Activated T-helper 9 cell treated with anti-CD3 and anti-CD28 coated beads, Interleukin-2, amount 50 U/mL, for 16 hours (primary cell): ENCODE data around the gene CLBA1.
"Not testable (repeated sequence)": the region's sequence is repeated elsewhere in the genome, so short reads cannot be mapped to it uniquely, and the experiment has no call there.

Experiments
- DNase-seq: peaks from one replicate; pipeline ENCODE4 v3.0.0-alpha.2; 2020; ENCODE audit warnings: low read depth

The CLBA1 gene

DNA sequence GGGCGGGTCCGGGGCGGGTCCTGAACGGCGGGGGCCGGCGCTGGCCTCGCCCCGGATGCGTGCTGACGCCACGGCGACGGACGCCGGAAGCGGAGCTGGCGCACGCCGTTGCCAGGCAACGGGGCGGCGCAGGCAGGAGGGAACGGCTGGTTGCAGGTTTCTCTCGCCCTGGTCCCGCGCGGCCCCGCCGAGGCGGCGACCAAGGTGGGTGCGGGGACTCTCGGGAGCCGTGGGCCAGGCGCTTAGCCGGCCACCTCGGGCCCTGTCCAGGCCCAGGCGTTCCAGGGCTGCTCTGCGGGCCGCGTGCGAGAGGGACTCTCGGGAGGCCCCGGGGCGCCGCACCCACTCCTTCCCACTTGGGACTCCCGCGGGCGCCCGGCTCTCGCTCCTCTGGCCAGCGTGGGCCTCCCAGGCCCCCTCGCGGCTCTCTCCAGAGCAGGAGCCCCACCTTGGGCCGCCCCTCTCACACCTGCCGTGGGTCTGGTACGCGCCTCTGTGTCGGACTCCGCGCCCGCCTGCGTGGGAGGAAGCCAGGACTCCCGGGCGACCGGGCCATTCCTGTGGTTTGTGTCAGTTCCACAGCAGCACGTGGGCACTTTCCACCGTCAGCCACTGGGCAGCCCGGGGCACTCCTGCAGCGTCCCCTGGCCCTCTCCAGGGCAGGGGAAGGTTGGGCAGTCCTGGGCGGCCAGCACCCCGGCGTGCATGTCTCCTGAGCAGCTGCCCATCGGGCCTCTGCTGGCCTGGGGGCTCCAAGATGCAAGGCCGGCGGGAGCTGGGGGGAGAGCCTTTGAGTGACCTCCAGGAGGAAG is at the start of gene CLBA1:
Gene CLBA1, plus strand, starts transcription at position 114 of the 812 bp plus-strand sequence. Its CDS starts 644 bp downstream, at position 758.
- DNase-seq, result peak; percentile 83

DNA sequence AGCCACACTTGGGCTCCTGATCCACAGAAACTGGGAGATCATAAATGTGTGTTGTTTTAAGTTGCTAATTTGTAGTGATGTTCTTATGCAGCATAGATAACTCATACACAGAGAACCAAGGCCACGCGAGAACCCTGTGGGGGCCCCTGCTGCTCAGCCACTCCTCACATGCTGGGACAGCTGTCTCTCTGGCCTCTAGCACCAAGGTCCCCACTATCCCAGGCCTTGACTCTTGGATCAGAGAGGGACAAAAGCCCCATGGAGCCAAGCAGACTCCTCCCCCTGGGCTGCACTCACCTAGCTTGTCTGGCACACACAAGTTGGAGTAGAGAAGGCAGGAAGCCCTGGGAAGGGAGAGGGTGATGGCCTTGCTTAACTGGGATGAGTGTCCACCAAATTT is 49.6 kb upstream of the CLBA1 start:
- DNase-seq, result no peak

GRCh38 chr14:104936361-104937155 is 49.0 kb upstream of the CLBA1 start:
- no peak for DNase-seq

DNA sequence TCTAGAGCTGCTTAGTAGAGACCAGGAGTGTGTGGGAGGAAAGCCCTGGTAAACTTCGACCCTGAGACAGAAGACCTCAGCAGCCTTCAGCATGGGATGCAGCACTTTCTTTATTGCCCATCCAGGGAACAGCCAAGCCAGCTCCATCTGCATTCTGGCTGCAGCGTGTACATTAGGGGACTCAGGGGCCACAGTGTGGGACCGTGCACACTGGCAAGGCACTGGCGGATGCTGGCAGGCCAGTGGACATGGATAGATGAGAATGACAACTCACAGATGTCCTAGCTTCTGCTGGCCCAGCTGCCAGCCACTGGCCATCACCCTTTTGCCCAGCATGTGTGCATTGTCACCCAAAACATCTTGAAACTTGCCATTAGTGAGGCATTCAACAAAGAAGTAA is 48.4 kb upstream of the CLBA1 start:
- DNase-seq, result no peak

- no peak for DNase-seq
These were observed 47.8 kb upstream of the CLBA1 start for GRCh38 chr14:104937694-104938365.

- no peak for DNase-seq
These were observed 47.2 kb upstream of the CLBA1 start for GRCh38 chr14:104938436-104938835.

DNA sequence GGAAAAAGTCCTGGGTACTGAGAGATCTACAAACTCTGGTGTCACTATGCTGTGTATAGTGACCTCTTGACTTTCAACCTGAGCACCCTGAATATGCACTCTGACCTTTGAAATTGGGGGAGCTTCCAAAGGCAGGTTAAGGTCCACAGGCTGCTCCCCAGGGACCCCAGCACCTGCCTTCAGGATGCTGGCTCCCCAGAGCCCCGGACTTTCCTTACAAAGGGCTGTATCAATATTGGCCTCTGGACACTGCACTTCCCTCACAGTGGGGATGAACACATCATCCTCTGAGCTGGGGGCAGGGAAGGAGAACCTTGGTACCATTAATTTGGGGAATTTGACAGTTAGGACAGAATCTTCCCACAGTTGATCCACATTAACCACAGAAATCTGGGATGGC is 46.6 kb upstream of the CLBA1 start:
- DNase-seq, result no peak

DNA sequence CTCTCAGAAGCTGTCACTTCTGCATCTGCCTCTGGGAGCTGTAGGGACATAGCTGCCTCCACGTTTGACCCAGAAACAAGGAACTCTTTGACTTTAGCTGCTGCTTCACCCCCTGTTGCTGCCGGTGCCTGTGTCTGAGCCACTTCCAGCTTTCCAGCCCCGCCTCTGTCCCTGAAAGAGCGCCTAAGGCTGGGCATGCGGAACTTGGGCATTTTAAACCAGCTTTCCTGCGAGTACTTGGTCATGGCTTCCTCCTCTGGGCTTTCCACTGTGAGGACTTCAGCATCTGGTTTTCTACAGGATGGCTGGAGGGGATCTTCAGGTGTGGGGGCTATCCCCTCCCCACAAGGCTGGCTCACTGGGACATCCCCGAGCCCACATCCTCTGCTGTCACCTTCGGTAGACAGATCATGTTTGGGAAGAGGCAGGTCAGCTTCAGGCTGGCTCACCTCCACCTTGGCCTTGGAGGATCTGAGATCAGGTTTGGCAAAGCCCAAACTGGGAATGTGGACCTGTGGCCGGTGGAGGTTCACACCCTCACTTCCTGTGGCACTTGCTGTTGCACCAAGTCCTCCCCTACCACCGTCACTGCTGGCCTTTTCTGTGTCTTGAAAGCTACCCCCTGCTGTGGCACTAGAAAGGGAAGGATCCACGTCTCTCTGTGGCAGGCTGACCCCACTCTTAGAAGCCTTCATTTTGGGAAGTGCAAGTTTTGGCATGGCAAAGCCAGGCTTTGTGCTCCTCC is 45.8 kb upstream of the CLBA1 start:
- DNase-seq, result no peak

- no peak for DNase-seq
These were observed 45.0 kb upstream of the CLBA1 start for GRCh38 chr14:104940526-104941150.

DNA sequence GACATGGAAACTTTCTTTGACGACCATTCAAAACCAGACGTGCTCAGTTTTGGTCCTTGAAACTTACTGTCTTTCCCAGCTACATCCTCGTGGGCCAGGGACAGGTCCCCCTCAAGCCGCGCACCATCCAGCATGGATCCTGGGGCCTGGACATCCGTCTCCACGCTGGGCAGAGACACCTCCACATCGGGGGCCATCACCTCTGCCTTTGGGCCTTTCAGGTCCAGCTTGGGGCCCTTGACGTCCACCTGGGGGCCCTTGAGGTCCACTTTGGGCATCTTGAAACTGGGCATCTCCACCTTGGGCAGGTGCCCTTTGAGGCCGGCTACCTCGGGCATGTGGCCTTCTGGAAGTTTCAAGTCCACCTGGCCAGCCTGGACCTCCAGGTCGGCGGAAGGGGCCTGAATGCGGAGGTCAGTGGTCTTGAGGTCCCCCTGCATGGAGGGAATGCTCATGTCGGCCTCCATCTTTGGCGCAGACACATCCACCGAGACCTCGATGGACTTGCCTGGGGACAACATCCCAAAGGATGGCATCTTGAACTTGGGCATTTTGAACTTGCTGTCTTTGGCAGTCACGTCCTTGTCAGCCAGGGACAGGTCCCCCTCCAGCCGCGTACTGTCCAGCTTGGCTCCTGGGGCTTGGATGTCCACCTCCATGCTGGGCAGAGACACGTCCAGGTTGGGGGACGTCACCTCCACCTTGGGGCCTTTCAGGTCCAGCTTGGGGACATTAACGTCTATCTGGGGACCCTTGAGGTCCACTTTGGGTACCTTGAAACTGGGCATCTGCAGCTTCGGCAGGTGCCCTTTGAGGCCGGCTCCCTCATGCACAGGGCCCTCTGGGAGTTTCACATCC is 43.9 kb upstream of the CLBA1 start:
- DNase-seq, result no peak

GRCh38 chr14:104942586-104942985 is 43.0 kb upstream of the CLBA1 start:
- no peak for DNase-seq

DNA sequence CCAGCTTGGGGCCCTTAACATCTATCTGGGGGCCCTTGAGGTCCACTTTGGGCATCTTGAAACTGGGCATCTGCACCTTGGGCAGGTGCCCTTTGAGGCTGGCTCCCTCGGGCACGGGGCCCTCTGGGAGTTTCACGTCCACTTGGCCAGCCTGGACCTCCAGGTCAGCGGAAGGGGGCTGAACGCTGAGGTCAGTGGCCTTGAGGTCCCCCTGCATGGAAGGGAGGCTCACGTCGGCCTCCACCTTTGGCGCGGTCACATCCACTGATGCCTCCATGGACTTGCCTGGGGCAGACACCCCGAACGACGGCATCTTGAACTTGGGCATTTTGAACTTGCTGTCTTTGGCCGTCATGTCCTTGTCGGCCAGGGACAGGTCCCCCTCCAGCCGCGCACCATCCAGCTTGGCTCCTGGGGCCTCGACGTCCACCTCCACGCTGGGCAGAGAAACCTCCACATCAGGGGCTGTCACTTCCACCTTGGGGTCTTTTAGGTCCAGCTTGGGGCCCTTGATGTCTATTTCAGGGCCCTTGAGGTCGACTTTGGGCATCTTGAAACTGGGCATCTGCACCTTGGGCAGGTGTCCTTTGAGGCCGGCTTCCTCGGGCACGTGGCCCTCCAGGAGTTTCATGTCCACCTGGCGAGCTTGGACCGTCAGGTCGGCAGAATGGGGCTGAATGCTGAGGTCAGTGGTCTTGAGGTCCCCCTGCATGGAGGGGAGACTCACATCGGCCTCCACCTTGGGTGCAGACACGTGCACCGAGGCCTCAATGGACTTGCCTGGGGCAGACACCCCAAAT is 42.2 kb upstream of the CLBA1 start:
- not testable (repeated sequence) for DNase-seq

DNA sequence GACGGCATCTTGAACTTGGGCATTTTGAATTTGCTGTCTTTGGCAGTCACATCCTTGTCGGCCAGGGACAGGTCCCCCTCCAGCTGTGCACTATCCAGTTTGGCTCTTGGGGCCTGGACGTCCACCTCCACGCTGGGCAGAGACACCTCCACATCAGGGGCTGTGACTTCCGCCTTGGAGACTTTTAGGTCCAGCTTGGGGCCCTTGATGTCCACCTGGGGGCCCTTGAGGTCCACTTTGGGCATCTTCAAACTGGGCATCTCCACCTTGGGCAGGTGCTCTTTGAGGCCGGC is 41.6 kb upstream of the CLBA1 start:
- not testable (repeated sequence) for DNase-seq

GRCh38 chr14:104944436-104945205 is 41.0 kb upstream of the CLBA1 start:
- DNase-seq, result not testable (repeated sequence)

DNA sequence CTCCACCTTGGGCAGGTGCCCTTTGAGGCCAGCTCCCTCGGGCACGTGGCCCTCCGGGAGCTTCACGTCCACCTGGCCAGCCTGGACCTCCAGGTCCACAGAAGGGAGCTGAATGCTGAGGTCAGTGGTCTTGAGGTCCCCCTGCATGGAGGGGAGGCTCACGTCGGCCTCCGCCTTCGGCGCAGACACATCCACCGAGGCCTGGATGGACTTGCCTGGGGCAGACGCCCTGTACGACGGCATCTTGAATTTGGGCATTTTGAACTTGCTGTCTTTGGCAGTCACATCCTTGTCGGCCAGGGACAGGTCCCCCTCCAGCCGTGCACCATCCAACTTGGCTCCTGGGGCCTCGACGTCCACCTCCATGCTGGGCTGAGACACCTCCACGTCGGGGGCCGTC is 40.3 kb upstream of the CLBA1 start:
- not testable (repeated sequence) for DNase-seq

- not testable (repeated sequence) for DNase-seq
These were observed 39.3 kb upstream of the CLBA1 start for GRCh38 chr14:104945986-104946965.

DNA sequence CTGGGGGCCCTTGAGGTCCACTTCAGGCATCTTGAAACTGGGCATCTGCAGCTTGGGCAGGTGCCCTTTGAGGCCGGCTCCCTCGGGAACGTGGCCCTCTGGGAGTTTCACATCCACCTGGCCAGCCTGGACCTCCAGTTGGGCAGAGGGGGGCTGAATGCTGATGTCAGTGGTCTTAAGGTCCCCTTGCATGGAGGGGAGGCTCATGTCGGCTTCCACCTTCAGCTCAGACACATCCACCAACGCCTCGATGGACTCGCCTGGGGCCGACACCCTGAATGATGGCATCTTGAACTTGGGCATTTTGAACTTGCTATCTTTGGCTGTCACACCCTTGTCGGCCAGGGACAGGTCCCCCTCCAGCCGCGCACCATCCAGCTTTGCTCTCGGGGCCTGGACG is 38.4 kb upstream of the CLBA1 start:
- not testable (repeated sequence) for DNase-seq
